ENCODE data around the gene PIP5K1B. TPM values are rescaled to one million over a fixed set of nuclear protein-coding genes. Genes with fewer than 3 reads are reported as not detected.
"Not testable (repeated sequence)": the region's sequence is repeated elsewhere in the genome, so short reads cannot be mapped to it uniquely, and the experiment has no call there.

The PIP5K1B gene
- total and polyA plus RNA-seq, 10 of the 15 experiments (the other 5 are each of a cell fraction or from before 2014, with no cell fraction given) = 6.8 to 16.3 (median 10.6) TPM

- TF ChIP-seq E4F1 (IDR thresholded peaks at IDR 0.05; ENCODE audit: borderline replicate concordance, partially characterized antibody) = no peak
- no peak for TF ChIP-seq NBN (IDR thresholded peaks at IDR 0.05)
- no peak for TF ChIP-seq CBX3 (IDR thresholded peaks at IDR 0.05; ENCODE audit: borderline replicate concordance, low read depth)
- TF ChIP-seq ATF7 (IDR thresholded peaks at IDR 0.05; ENCODE audit: low read depth) = no peak
- TF ChIP-seq EED (IDR thresholded peaks at IDR 0.05; ENCODE audit: low read depth) = no peak
- TF ChIP-seq MYB (IDR thresholded peaks at IDR 0.05; ENCODE audit: borderline replicate concordance, low read depth, low read length) = no peak
These were observed 278.7 kb downstream of the PIP5K1B start (continued) for GRCh38 chr9:68983522-68984424.

- ChIA-PET SMC1A (ENCODE audit: uncharacterized antibody, unreplicated experiment) (interaction anchor here (1.2 to 1.8 kb wide), 2 partner anchors 13 to 37 kb away, joined by 3 to 6 read pairs; no protein-coding TSS in a partner anchor), POLR2A (interaction anchor here (1.1 kb wide), 1 partner anchor 55 kb away, joined by 3 read pairs; no protein-coding TSS in a partner anchor), CTCF (interaction anchor here (1.3 kb wide), 1 partner anchor 35 kb away, joined by 3 read pairs; no protein-coding TSS in a partner anchor)
- H3K9ac ChIP-seq (ENCODE audit: control insufficient read depth, insufficient read depth, low read length); H3K36me3 ChIP-seq (ENCODE audit: control insufficient read depth in 2 of 2, insufficient read depth in 2 of 2, low read length in 1 of 2); intact Hi-C loops (cut with micrococcal nuclease; ENCODE audit: unreplicated experiment); H3K4me2 ChIP-seq (ENCODE audit: control insufficient read depth, insufficient read depth); H4K20me1 ChIP-seq (ENCODE audit: control insufficient read depth, insufficient read depth); ATAC-seq; H3K79me2 ChIP-seq (ENCODE audit: control insufficient read depth, insufficient read depth, low read length); H2AFZ ChIP-seq (ENCODE audit: control insufficient read depth, low read depth, low read length); H3K9me3 ChIP-seq (replicated peaks; ENCODE audit: control insufficient read depth, insufficient read depth, low read length); DNase-seq (ENCODE audit: low read depth, low spot score); H3K27me3 ChIP-seq (replicated peaks in 1 of 2; ENCODE audit: control insufficient read depth in 2 of 2, insufficient read depth in 2 of 2, low read length in 1 of 2); H3K27ac ChIP-seq (ENCODE audit: control insufficient read depth, insufficient read depth); in situ Hi-C loops (cut with MboI); FAIRE-seq; H3K4me3 ChIP-seq; BruUV-seq (replicated peaks); RAD21 ChIA-PET (ENCODE audit: unreplicated experiment): not testable (repeated sequence)
- WGBS (ENCODE audit: insufficient coverage, insufficient replicate concordance, low lambda C conversion rate, missing lambda C conversion rate) = 95% methylated on average over 7 of the region's 7 CpGs
- H3K4me1 ChIP-seq (ENCODE audit: control insufficient read depth, insufficient read depth, low read length) = peaks cover 30% of the 10 kb centered on the region
These were observed 281.9 kb downstream of the PIP5K1B start for GRCh38 chr9:68986949-68987348.
